Upper lobe of left lung (tissue), 4 donors: ENCODE data around the gene KIF18A.

Experiments used
- CTCF ChIP-seq, 6 experiments: fragments of 450-650 bp in 4 of 6; fragments of 200-600 bp in 2 of 6; sonication (generic) in 2 of 6; IDR thresholded peaks; one replicate each; pipeline ENCODE4 v1.5.1; 2016 to 2019; ENCODE audit warnings: antibody characterized with exemption in 6 of 6
- EP300 ChIP-seq, 4 donors: sonication (generic); formaldehyde crosslinking; IDR thresholded peaks; one replicate each; pipeline ENCODE4 v1.5.1; 2017; ENCODE audit warnings: antibody characterized with exemption in 4 of 4, control low read depth in 2 of 4
- POLR2A ChIP-seq, 4 donors: fragments of 450-650 bp; IDR thresholded peaks; one replicate each; pipeline ENCODE4 v1.5.1; 2016 to 2017; ENCODE audit warnings: antibody characterized with exemption in 4 of 4, mild to moderate bottlenecking in 2 of 4
- POLR2AphosphoS5 ChIP-seq, 2 donors: sonication (generic); formaldehyde crosslinking; IDR thresholded peaks; one replicate each; pipeline ENCODE4 v1.5.1; 2017; ENCODE audit warnings: antibody characterized with exemption in 2 of 2

DNA sequence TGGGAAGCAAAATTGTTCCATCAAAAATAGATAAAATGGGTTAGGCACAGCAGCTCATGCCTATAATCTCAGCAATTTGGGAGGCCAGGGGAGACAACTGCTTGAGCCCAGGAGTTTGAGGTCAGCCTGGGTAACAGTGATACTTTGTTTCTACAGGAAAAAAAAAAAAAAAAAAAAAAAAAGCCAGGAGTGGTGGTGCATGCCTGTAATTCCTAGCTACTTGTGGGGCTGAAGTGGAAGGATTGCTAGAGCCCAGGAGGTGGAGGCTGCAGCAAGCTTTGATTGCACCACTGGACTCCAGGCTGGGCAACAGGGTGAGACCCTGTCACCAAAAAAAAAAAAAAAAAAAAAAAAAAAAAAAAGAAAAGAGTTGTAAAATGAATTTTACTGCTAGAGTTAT, 49.6 kb downstream of the KIF18A start:
- TF ChIP-seq CTCF (IDR thresholded peaks at IDR 0.05), result no peak
- no peak for TF ChIP-seq POLR2A (IDR thresholded peaks at IDR 0.05)
- no peak for TF ChIP-seq POLR2AphosphoS5 (IDR thresholded peaks at IDR 0.05)
- no peak for TF ChIP-seq EP300 (IDR thresholded peaks at IDR 0.05)
